8988T (cell line): ENCODE data around the gene SKIDA1.

Experiments used
- DNase-seq: peaks from one replicate; pipeline ENCODE4 v3.0.0; 2011

Gene SKIDA1

DNA sequence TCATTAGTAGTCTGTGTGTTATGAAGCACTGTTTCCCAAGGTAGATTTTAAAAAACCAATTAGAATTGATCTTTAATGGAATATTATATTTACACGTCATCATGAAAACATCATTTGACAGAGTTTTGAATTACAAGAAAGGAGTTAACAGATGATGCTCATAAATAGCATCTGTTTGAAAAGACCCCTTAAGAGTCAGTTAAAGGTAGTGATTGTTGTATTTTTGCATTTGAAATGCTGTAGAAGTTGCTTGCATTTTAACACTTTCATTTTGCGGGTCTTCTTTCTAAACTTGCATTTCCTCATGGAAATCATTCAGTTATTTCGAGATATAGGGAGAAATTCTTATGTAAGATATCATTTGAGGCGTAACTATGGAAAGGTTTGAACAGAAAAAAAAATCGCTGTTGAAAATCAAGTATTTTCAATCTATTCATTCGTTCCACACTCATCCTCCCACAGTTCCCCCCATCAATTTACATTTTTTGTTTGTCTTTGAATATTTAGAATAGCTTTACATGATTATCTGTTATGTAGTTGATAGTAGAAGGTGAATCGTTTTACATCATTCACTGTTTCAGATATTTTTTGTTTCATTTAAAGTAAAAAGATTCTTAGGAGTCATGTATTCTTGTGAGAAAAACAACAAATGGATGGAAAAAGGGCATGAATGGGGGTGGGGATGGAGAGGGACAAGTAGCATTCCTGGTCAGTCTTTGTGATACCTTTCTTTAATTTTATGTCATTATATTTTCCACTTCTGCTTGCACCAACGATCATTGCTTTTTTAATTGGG is 3.0 kb upstream of the SKIDA1 start:
- DNase-seq, result no peak

GRCh38 chr10:21527598-21528235 is 2.2 kb upstream of the SKIDA1 start:
- DNase-seq, result no peak

DNA sequence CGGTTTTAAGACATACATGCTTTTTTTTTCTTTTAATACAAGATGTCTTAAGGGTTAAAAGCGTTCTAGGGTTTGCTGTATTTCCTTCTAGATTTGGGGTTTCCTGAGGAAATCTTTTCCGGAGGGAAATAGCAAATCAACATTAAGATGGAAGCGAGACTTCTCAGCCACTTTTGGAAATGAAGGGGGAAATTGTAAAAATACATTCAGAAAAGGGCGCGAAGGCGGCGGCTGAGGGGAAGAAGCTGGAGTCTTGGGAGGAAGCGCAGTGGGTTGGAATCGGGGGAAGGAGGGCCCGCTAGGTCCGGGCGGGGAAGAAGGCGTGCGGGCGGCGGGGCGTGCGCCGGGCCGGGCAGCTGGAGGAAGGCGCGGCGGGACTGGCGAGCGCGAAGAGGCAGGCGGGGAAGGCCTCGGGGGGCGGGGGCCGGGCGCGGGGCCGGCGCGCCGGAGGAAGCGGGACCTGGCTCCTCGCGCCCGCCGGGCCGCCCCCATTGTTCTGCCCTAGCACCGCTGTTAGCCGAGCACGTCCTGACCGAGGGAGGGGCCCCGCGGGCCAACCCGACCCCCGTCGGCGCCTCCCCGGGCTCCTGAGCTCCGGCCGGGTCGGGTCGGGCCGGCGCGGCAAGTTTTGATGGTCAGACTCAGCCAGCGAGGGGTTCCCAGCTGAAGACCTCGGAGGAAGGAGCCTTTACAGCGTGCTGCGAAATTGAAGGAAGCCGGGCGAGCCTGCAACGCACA is 1.5 kb upstream of the SKIDA1 start:
- DNase-seq, result peak; percentile 40

DNA sequence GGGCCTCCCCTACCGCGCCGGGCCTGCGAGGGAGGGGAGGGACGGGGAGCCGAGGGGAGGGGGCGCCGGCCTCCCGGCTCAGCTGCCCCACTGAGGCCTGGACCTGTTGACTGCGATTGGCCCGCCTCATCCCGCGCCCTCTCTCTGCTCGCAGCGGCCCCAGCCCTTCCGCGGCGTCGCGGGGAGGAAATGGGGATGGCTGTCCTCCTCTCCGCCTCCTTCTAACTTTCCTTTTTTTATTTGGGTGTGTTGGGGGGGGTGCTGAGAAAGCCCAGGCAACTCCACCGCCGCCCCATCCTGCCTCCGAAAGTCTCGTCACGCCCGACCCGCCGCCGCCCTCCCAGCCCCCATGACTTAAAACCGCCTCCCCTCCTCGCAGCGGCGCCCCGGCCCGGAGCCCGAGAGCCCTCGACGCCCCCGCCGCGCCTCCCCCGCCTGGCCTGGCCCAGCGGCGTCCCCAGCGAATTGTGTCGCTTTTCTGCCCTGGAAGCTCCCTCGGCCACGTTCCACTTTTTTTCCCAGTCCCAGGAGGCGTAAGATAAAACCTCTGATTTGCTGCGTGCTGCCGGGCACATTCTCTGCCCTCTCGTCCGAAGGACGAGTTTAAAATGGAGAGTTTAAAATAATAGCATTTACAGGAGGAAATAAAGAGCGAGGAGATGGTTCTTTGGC is 842 bp upstream of the SKIDA1 start:
- DNase-seq, result peak; percentile 44

GRCh38 chr10:21524526-21525366 is 736 bp downstream of the SKIDA1 start:
- DNase-seq, result no peak

- no peak for DNase-seq
These were observed 1.4 kb downstream of the SKIDA1 start for GRCh38 chr10:21524131-21524525.

GRCh38 chr10:21523557-21524008 is 1.9 kb downstream of the SKIDA1 start:
- no peak for DNase-seq

DNA sequence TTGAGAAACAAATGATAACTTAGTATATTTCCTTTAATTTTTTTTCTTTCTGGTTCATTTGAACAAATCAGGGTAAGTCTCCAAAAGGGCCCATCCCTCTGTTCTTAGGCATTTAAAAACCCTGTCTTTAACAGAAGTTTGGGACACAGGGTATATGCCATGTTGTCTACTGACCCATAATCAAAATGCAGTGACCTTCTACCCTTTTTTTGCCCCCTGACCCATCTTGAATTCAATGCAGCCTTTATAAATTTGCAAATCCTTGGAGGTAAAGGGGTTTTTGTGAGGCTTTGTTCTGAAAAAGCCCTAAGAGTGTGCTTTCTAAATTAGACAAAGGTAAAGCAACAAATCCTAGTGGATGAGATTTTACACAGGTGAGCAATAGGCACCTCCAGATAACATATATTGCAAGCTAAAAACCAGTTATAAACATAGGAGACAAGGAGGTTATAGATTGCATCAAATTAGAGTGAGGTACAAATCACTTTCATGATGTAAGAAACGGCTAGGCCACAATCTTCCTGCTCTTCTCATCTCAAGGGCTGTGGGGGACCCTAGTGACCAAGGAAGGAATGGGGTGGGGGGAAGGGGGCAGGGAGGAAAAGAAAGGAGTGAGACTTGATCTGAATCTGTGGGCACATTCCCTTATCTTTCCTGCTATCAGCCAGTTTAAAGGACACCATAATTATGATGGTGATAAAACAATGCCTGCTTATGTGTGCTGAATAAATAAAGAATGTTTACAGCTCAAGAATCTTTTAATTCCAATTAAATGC is 2.7 kb downstream of the SKIDA1 start:
- DNase-seq, result no peak

- DNase-seq, result no peak
These were observed 3.5 kb downstream of the SKIDA1 start for GRCh38 chr10:21521751-21522533.

- no peak for DNase-seq
These were observed 4.5 kb downstream of the SKIDA1 start for GRCh38 chr10:21520949-21521348.

- no peak for DNase-seq
These were observed 5.0 kb downstream of the SKIDA1 start for GRCh38 chr10:21520509-21520908.

DNA sequence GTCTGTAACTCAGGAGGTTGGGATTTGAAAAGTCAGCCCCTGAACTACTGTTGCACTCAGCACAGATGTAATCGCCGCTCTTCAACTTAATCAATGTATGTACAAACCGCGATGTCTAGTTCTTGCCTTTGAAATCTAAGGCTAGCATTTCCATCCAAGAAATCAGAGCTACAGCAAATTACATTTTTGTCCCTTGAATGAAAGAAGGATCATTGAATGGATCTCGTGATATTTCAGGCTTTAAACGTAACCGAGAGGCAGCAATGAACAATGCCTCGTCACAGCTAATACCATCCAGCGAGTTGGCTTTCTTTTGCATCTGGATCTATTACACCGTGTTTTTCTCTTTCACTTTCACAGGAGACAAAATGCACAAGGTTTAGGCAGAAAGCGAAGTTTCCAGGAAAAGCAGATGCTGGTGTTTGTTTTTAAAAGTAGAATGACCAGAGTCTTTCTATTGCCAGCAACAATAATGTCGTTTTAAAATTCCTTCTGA is 5.5 kb downstream of the SKIDA1 start:
- no peak for DNase-seq

- DNase-seq, result no peak
These were observed 6.0 kb downstream of the SKIDA1 start for GRCh38 chr10:21519397-21519933.

GRCh38 chr10:21518641-21519396 is 6.7 kb downstream of the SKIDA1 start:
- DNase-seq, result no peak

DNA sequence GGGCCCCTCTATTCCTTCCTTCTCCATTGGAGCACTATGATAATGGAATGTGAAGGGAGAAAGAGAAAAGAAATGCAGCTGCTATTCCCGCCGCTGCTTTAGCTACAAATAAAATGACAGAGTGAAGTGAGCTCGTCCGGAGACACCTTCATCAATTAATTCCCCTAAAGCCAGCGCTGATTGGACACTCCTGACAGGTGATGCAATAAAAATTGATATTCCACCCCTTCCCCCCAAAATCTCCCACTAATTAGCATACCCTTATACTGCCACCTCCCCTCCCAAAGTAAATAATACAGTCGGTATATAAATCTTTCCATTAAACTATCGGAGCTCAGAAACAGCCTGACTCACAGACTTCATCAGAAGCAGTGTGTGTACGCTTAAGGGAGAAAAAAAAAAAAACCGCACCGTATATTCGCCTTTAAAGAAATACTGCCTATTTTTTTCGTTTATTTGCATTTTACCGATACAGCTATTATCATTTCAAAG is 7.3 kb downstream of the SKIDA1 start:
- no peak for DNase-seq

- DNase-seq, result peak; percentile 83
These were observed 8.1 kb downstream of the SKIDA1 start for GRCh38 chr10:21517134-21518031.

GRCh38 chr10:21516242-21517131 is 9.0 kb downstream of the SKIDA1 start:
- DNase-seq, result no peak
